ENCODE results near the gene LBH.

- TF ChIP-seq ZNF609 (CRISPR knock-in tag; IDR thresholded peaks at IDR 0.05; ENCODE audit: borderline replicate concordance) (no peak), CERS6 (CRISPR knock-in tag; IDR thresholded peaks at IDR 0.05) (no peak), CTCF (CRISPR knock-in tag; IDR thresholded peaks at IDR 0.05) (no peak), FOXM1 (CRISPR knock-in tag; IDR thresholded peaks at IDR 0.05) (no peak), BRF2 (CRISPR knock-in tag; IDR thresholded peaks at IDR 0.05) (no peak), NR2C2 (CRISPR knock-in tag; IDR thresholded peaks at IDR 0.05; ENCODE audit: borderline replicate concordance) (no peak), PCBP1 (IDR thresholded peaks at IDR 0.05; ENCODE audit: borderline replicate concordance, low read depth, low read length) (no peak), MAZ (IDR thresholded peaks at IDR 0.05; ENCODE audit: borderline replicate concordance, low read depth, low read length) (no peak), MAZ (CRISPR knock-in tag; IDR thresholded peaks at IDR 0.05; ENCODE audit: low read depth) (no peak)
Measured at GRCh38 chr2:30197570-30198192, 33.7 kb upstream of the LBH start.
